Testis (tissue), 3 donors: ENCODE results near the gene SIK3. TPM values are rescaled to one million over a fixed set of nuclear protein-coding genes. Genes with fewer than 3 reads are reported as not detected.

Experiments
- DNase-seq: peaks from one replicate; pipeline ENCODE4 v3.0.0-alpha.2; 2019
- H3K27ac ChIP-seq, 2 donors: fragments of 200-600 bp; sonication (generic); one replicate each; pipeline ENCODE4 v1.5.1; 2019
- H3K27me3 ChIP-seq: fragments of 200-600 bp; sonication (generic); one replicate; pipeline ENCODE4 v1.5.1; 2019
- H3K36me3 ChIP-seq: fragments of 200-600 bp; sonication (generic); one replicate; pipeline ENCODE4 v1.5.1; 2017; ENCODE audit warnings: low read depth; ENCODE audit errors: missing control alignments
- H3K4me1 ChIP-seq: fragments of 200-600 bp; sonication (generic); one replicate; pipeline ENCODE4 v1.5.1; 2019
- H3K4me3 ChIP-seq, 2 donors: fragments of 200-600 bp; sonication (generic); one replicate each; pipeline ENCODE4 v1.5.1; 2017 to 2019
- H3K9me3 ChIP-seq: fragments of 200-600 bp; sonication (generic); one replicate; pipeline ENCODE4 v1.5.1; 2017
- CTCF ChIP-seq, 3 experiments: fragments of 450-650 bp in 2 of 3; fragments of 200-600 bp in 1 of 3; sonication (generic) in 1 of 3; IDR thresholded peaks; one replicate each; pipeline ENCODE4 v1.5.1; 2016 to 2019; ENCODE audit warnings: antibody characterized with exemption in 3 of 3, mild to moderate bottlenecking in 2 of 3, moderate library complexity in 1 of 3
- POLR2A ChIP-seq: fragments of 450-650 bp; IDR thresholded peaks from one replicate; pipeline ENCODE4 v1.6.1; 2017; ENCODE audit warnings: antibody characterized with exemption, mild to moderate bottlenecking, moderate library complexity
- WGBS, 2 donors: methylation state at CpG; one replicate each; pipeline ENCODE4 v1.1.5; 2018; 5-methylcytosine and 5-hydroxymethylcytosine counted together
- intact Hi-C: fragments of 100-400 bp; cut with DNase I; formaldehyde crosslinking; loops from one replicate; pipeline ENCODE4 v1.15.1; 2023; ENCODE audit warnings: low total_unique reads
- polyA plus RNA-seq: library from polyadenylated mRNA; stranded (reverse); fragments of 350-450 nt; fragmentation: Illumina TruSeq; extraction: RNeasy Lipid Tissue Mini Kit (QIAGEN cat#74804); gene quantifications from one replicate; pipeline ENCODE4 v1.2.3, GENCODE V29; 2014; ENCODE audit warnings: low read depth, low replicate concordance; ENCODE audit not compliant: insufficient read depth
- total RNA-seq, 2 donors: library from RNA; depleted of rRNA; stranded (reverse); fragments of >200 nt; gene quantifications; one replicate each; pipeline ENCODE4 v1.2.3, GENCODE V29; 2016

The SIK3 gene
- total and polyA plus RNA-seq, 3 donors from 2014 or later: 112 to 125 (median 123) TPM

GRCh38 chr11:116842909-116843308 lies 255.3 kb downstream of the SIK3 start:
- peaks cover 25% of the 10 kb centered on the region for H3K4me1 ChIP-seq
- TF ChIP-seq CTCF (IDR thresholded peaks at IDR 0.05) (no peak), POLR2A (no peak)
- no peak for DNase-seq
- intact Hi-C loops: no loop called here
- H3K27ac ChIP-seq: no peak overlapping the region
- no peaks in the 10 kb centered on the region for H3K9me3 ChIP-seq
- 73 to 76% methylated on average over 4 of the region's 4 CpGs for WGBS, 2 donors
- H3K36me3 ChIP-seq: no peaks in the 10 kb centered on the region
- no peak overlapping the region for H3K4me3 ChIP-seq
- H3K27me3 ChIP-seq: no peaks in the 10 kb centered on the region

- Histone ChIP-seq H3K27ac (no peak overlapping the region), H3K4me3 (no peak overlapping the region), H3K36me3 (no peaks in the 10 kb centered on the region), H3K27me3 (no peaks in the 10 kb centered on the region), H3K9me3 (no peaks in the 10 kb centered on the region), H3K4me1 (peaks cover 26% of the 10 kb centered on the region)
- DNase-seq: no peak
- TF ChIP-seq POLR2A (no peak), CTCF (IDR thresholded peaks at IDR 0.05) (no peak)
- intact Hi-C loops: no loop called here
- WGBS, 2 donors: 96 to 98% methylated on average over 3 to 4 of the region's 4 CpGs
Measured at GRCh38 chr11:116842117-116842516, 256.1 kb downstream of the SIK3 start.

GRCh38 chr11:116840746-116841296 lies 257.4 kb downstream of the SIK3 start:
- no peak overlapping the region for H3K27ac ChIP-seq
- DNase-seq: no peak
- H3K36me3 ChIP-seq: no peaks in the 10 kb centered on the region
- no peaks in the 10 kb centered on the region for H3K27me3 ChIP-seq
- TF ChIP-seq CTCF (IDR thresholded peaks at IDR 0.05): no peak
- no peak for TF ChIP-seq POLR2A
- H3K9me3 ChIP-seq: no peaks in the 10 kb centered on the region
- intact Hi-C loops: no loop called here
- peaks cover 33% of the 10 kb centered on the region for H3K4me1 ChIP-seq
- whole genome bisulfite sequencing, 2 donors: 70 to 73% methylated on average over 9 of the region's 9 CpGs
- H3K4me3 ChIP-seq: no peak overlapping the region

GRCh38 chr11:116840224-116840745 lies 257.9 kb downstream of the SIK3 start:
- WGBS, 2 donors: 50 to 55% methylated on average over 6 of the region's 6 CpGs

More at GRCh38 chr11:116840224-116840745, 257.9 kb downstream of the SIK3 start:
- Histone ChIP-seq H3K27ac (no peak overlapping the region), H3K4me3 (no peak overlapping the region), H3K27me3 (no peaks in the 10 kb centered on the region), H3K36me3 (no peaks in the 10 kb centered on the region), H3K9me3 (no peaks in the 10 kb centered on the region), H3K4me1 (peaks cover 36% of the 10 kb centered on the region)
- DNase-seq: no peak
- no peak for TF ChIP-seq CTCF (IDR thresholded peaks at IDR 0.05)
- intact Hi-C loops: no loop called here
